Activated naive CD8-positive, alpha-beta T cell treated with anti-CD3 and anti-CD28 coated beads, Interleukin-2, amount 50 U/mL, for 16 hours (primary cell): Measurements from ENCODE around the gene GTF3C2.
"Not testable (repeated sequence)": the region's sequence is repeated elsewhere in the genome, so short reads cannot be mapped to it uniquely, and the experiment has no call there.

Experiments
- DNase-seq: peaks from one replicate; pipeline ENCODE4 v3.0.0-alpha.2; 2020; ENCODE audit warnings: low read depth, low spot score

Gene GTF3C2

GRCh38 chr2:27322766-27323595 is 33.6 kb downstream of the GTF3C2 start, which contains the start of gene MPV17:
TSS of gene MPV17 (minus strand) at chr2:27323097. CDS start at chr2:27322517, 580 bp downstream.
- DNase-seq: peak; percentile 73

GRCh38 chr2:27322301-27322765 is 34.2 kb downstream of the GTF3C2 start:
- DNase-seq: no peak

- DNase-seq: no peak
Measured at GRCh38 chr2:27320958-27321543, 35.5 kb downstream of the GTF3C2 start.

GRCh38 chr2:27319839-27320238 is 36.7 kb downstream of the GTF3C2 start:
- DNase-seq: not testable (repeated sequence)

GRCh38 chr2:27316655-27317412 is 39.7 kb downstream of the GTF3C2 start:
- DNase-seq: no peak

- no peak for DNase-seq
Measured at GRCh38 chr2:27315122-27315521, 41.4 kb downstream of the GTF3C2 start.

- DNase-seq: no peak
Measured at GRCh38 chr2:27314709-27315108, 41.9 kb downstream of the GTF3C2 start.

- no peak for DNase-seq
Measured at GRCh38 chr2:27313882-27314645, 42.5 kb downstream of the GTF3C2 start.

GRCh38 chr2:27312152-27312551 is 44.4 kb downstream of the GTF3C2 start:
- no peak for DNase-seq

GRCh38 chr2:27309651-27310050 is 46.9 kb downstream of the GTF3C2 start:
- DNase-seq: no peak

GRCh38 chr2:27308359-27308881 is 48.1 kb downstream of the GTF3C2 start, which contains the start of gene UCN:
TSS of gene UCN (minus strand) at chr2:27308445. CDS start at chr2:27307895, 550 bp downstream.
- no peak for DNase-seq

GRCh38 chr2:27307545-27308358 is 48.8 kb downstream of the GTF3C2 start:
- no peak for DNase-seq

- DNase-seq: no peak
Measured at GRCh38 chr2:27307287-27307544, 49.3 kb downstream of the GTF3C2 start.

- peak; percentile 14 for DNase-seq
Measured at GRCh38 chr2:27306573-27307286, 49.8 kb downstream of the GTF3C2 start.

GRCh38 chr2:27306136-27306535 is 50.4 kb downstream of the GTF3C2 start:
- no peak for DNase-seq

- DNase-seq: no peak
Measured at GRCh38 chr2:27305516-27305915, 51.0 kb downstream of the GTF3C2 start.

GRCh38 chr2:27304488-27305240 is 51.9 kb downstream of the GTF3C2 start:
- DNase-seq: no peak

GRCh38 chr2:27303093-27304025 is 53.2 kb downstream of the GTF3C2 start:
- DNase-seq: no peak
